ENCODE measurements around the gene DGKE.

DGKE gene

GRCh38 chr17:56887552-56888467, 53.9 kb downstream of the DGKE start:
- no peak for DNase-seq (ENCODE audit: low read depth in 1 of 2, low spot score in 1 of 2)

- no peak for DNase-seq (ENCODE audit: low read depth in 1 of 2, low spot score in 1 of 2)
These were observed 56.4 kb downstream of the DGKE start for GRCh38 chr17:56890390-56890789.

- no peak for DNase-seq (ENCODE audit: low read depth in 1 of 2, low spot score in 1 of 2)
These were observed 57.1 kb downstream of the DGKE start for GRCh38 chr17:56890906-56891674.

- DNase-seq (ENCODE audit: low read depth in 1 of 2, low spot score in 1 of 2): no peak
These were observed 57.8 kb downstream of the DGKE start for GRCh38 chr17:56891751-56892150.

GRCh38 chr17:56892333-56892732, 58.4 kb downstream of the DGKE start:
- DNase-seq (ENCODE audit: low read depth in 1 of 2, low spot score in 1 of 2): no peak

GRCh38 chr17:56893503-56893902, 59.6 kb downstream of the DGKE start:
- no peak for DNase-seq (ENCODE audit: low read depth in 1 of 2, low spot score in 1 of 2)

GRCh38 chr17:56894859-56895455, 61.0 kb downstream of the DGKE start:
- DNase-seq (ENCODE audit: low read depth in 1 of 2, low spot score in 1 of 2): no peak

- no peak for DNase-seq (ENCODE audit: low read depth in 1 of 2, low spot score in 1 of 2)
These were observed 62.4 kb downstream of the DGKE start for GRCh38 chr17:56896217-56896967.

- no peak for DNase-seq (ENCODE audit: low read depth in 1 of 2, low spot score in 1 of 2)
These were observed 63.0 kb downstream of the DGKE start for GRCh38 chr17:56896968-56897359.

- no peak for DNase-seq (ENCODE audit: low read depth in 1 of 2, low spot score in 1 of 2)
These were observed 63.9 kb downstream of the DGKE start for GRCh38 chr17:56897646-56898424.

- no peak for DNase-seq (ENCODE audit: low read depth in 1 of 2, low spot score in 1 of 2)
These were observed 64.9 kb downstream of the DGKE start for GRCh38 chr17:56898874-56899273.

GRCh38 chr17:56899403-56899802, 65.5 kb downstream of the DGKE start:
- no peak for DNase-seq (ENCODE audit: low read depth in 1 of 2, low spot score in 1 of 2)

- no peak for DNase-seq (ENCODE audit: low read depth in 1 of 2, low spot score in 1 of 2)
These were observed 68.4 kb downstream of the DGKE start for GRCh38 chr17:56902348-56902747.

GRCh38 chr17:56903560-56903959, 69.6 kb downstream of the DGKE start:
- no peak for DNase-seq (ENCODE audit: low read depth in 1 of 2, low spot score in 1 of 2)

GRCh38 chr17:56908001-56908542, 74.1 kb downstream of the DGKE start:
- DNase-seq (ENCODE audit: low read depth in 1 of 2, low spot score in 1 of 2): no peak

GRCh38 chr17:56909742-56910508, 76.0 kb downstream of the DGKE start:
- no peak for DNase-seq (ENCODE audit: low read depth in 1 of 2, low spot score in 1 of 2)

- DNase-seq (ENCODE audit: low read depth in 1 of 2, low spot score in 1 of 2): no peak
These were observed 76.7 kb downstream of the DGKE start for GRCh38 chr17:56910509-56911235.

GRCh38 chr17:56912105-56912999, 78.4 kb downstream of the DGKE start:
- no peak for DNase-seq (ENCODE audit: low read depth in 1 of 2, low spot score in 1 of 2)
